Body of pancreas (tissue), 4 donors: Measurements from ENCODE around the gene GFOD1.

ENCODE experiments used
- POLR2A ChIP-seq, 3 donors: fragments of 450-650 bp; IDR thresholded peaks; one replicate each; pipeline ENCODE4 v1.6.1; 2016; ENCODE audit warnings: antibody characterized with exemption in 3 of 3, mild to moderate bottlenecking in 2 of 3
- TF ChIP-seq, protein P1 (sequence below), 7 experiments: fragments of 450-650 bp in 4 of 7; fragments of 200-600 bp in 3 of 7; sonication (generic) in 3 of 7; IDR thresholded peaks; one replicate each; pipeline ENCODE4 v1.5.1; 2016 to 2019; ENCODE audit warnings: antibody characterized with exemption in 7 of 7

- TF ChIP-seq, protein P1, sequence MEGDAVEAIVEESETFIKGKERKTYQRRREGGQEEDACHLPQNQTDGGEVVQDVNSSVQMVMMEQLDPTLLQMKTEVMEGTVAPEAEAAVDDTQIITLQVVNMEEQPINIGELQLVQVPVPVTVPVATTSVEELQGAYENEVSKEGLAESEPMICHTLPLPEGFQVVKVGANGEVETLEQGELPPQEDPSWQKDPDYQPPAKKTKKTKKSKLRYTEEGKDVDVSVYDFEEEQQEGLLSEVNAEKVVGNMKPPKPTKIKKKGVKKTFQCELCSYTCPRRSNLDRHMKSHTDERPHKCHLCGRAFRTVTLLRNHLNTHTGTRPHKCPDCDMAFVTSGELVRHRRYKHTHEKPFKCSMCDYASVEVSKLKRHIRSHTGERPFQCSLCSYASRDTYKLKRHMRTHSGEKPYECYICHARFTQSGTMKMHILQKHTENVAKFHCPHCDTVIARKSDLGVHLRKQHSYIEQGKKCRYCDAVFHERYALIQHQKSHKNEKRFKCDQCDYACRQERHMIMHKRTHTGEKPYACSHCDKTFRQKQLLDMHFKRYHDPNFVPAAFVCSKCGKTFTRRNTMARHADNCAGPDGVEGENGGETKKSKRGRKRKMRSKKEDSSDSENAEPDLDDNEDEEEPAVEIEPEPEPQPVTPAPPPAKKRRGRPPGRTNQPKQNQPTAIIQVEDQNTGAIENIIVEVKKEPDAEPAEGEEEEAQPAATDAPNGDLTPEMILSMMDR (IDR thresholded peaks at IDR 0.05) = no peak
- TF ChIP-seq POLR2A (IDR thresholded peaks at IDR 0.05) = no peak
Observed at GRCh38 chr6:13512900-13513299, 25.5 kb upstream of the GFOD1 start.
